WERI-Rb-1 (cell line): ENCODE measurements around the gene TMEM119.

ENCODE experiments used
- DNase-seq: peaks from one replicate; pipeline ENCODE4 v3.0.0-alpha.2; 2020
- H3K27ac ChIP-seq: fragments of 250-450 bp; sonication (Bioruptor Pico); 2 replicates; pipeline ENCODE4 v1.5.1; 2020; ENCODE audit warnings: mild to moderate bottlenecking, moderate library complexity
- H3K27me3 ChIP-seq: fragments of 250-450 bp; sonication (Bioruptor Pico); 2 replicates; pipeline ENCODE4 v1.5.1; 2021; ENCODE audit warnings: mild to moderate bottlenecking, low read depth, moderate library complexity; ENCODE audit not compliant: insufficient read depth, severe bottlenecking
- H3K36me3 ChIP-seq: fragments of 250-450 bp; sonication (Bioruptor Pico); 2 replicates; pipeline ENCODE4 v1.5.1; 2020; ENCODE audit warnings: mild to moderate bottlenecking, moderate library complexity
- H3K4me3 ChIP-seq: 2 replicates; pipeline ENCODE4 v1.5.1; 2011; ENCODE audit warnings: low read depth, mild to moderate bottlenecking, control low read depth, low read length
- H3K9me3 ChIP-seq: fragments of 250-450 bp; sonication (Bioruptor Pico); 2 replicates; pipeline ENCODE4 v1.5.1; 2021; ENCODE audit warnings: mild to moderate bottlenecking, moderate library complexity; ENCODE audit not compliant: severe bottlenecking
- CTCF ChIP-seq: IDR thresholded peaks from 2 replicates; pipeline ENCODE4 v1.5.1; 2011; ENCODE audit warnings: low read depth, mild to moderate bottlenecking, control low read depth, inconsistent platforms, low read length

TMEM119 gene

GRCh38 chr12:108551535-108551934 lies 46.3 kb downstream of the TMEM119 start:
- TF ChIP-seq CTCF = no peak
- no peak overlapping the region for H3K4me3 ChIP-seq
- H3K27me3 ChIP-seq = no peaks in the 10 kb centered on the region
- H3K27ac ChIP-seq = no peak overlapping the region
- peaks cover 39% of the 10 kb centered on the region for H3K36me3 ChIP-seq
- no peak for DNase-seq
- no peaks in the 10 kb centered on the region for H3K9me3 ChIP-seq

- no peak for DNase-seq
- Histone ChIP-seq H3K27me3 (no peaks in the 10 kb centered on the region), H3K36me3 (peaks cover 45% of the 10 kb centered on the region), H3K4me3 (no peak overlapping the region), H3K27ac (no peak overlapping the region), H3K9me3 (no peaks in the 10 kb centered on the region)
- TF ChIP-seq CTCF = no peak
These were observed 48.8 kb downstream of the TMEM119 start for GRCh38 chr12:108548954-108549521.

- Histone ChIP-seq H3K36me3 (peaks cover 59% of the 10 kb centered on the region), H3K4me3 (no peak overlapping the region), H3K27ac (no peak overlapping the region), H3K27me3 (no peaks in the 10 kb centered on the region), H3K9me3 (no peaks in the 10 kb centered on the region)
- DNase-seq = no peak
- no peak for TF ChIP-seq CTCF
These were observed 50.2 kb downstream of the TMEM119 start for GRCh38 chr12:108547686-108548085.

- Histone ChIP-seq H3K4me3 (no peak overlapping the region), H3K9me3 (no peaks in the 10 kb centered on the region), H3K36me3 (peaks cover 61% of the 10 kb centered on the region), H3K27me3 (no peaks in the 10 kb centered on the region), H3K27ac (no peak overlapping the region)
- no peak for TF ChIP-seq CTCF
- no peak for DNase-seq
These were observed 54.2 kb downstream of the TMEM119 start for GRCh38 chr12:108543652-108544051.

GRCh38 chr12:108542320-108542719 lies 55.6 kb downstream of the TMEM119 start:
- Histone ChIP-seq H3K27me3 (no peaks in the 10 kb centered on the region), H3K27ac (no peak overlapping the region), H3K36me3 (peaks cover 59% of the 10 kb centered on the region), H3K4me3 (no peak overlapping the region), H3K9me3 (no peaks in the 10 kb centered on the region)
- TF ChIP-seq CTCF = no peak
- DNase-seq = no peak
